HG03103 (cell line): Measurements from ENCODE around the gene NCR3LG1.

Experiments used
- ATAC-seq: cut with Tn5 transposase; IDR thresholded peaks from one replicate; pipeline ENCODE4 v1.9.1; 2021; ENCODE audit warnings: low read depth; ENCODE audit not compliant: unreplicated experiment

NCR3LG1 gene

GRCh38 chr11:17351510-17352176, at the start of gene NCR3LG1:
Gene NCR3LG1 (plus strand): TSS chr11:17351800. CDS start chr11:17351970, 170 bp downstream.
- no peak for ATAC-seq

- ATAC-seq = no peak
These were observed 38.0 kb upstream of the NCR3LG1 start for GRCh38 chr11:17313349-17314231.

GRCh38 chr11:17314232-17314547, 37.4 kb upstream of the NCR3LG1 start:
- ATAC-seq = no peak

- ATAC-seq = no peak
These were observed 36.6 kb upstream of the NCR3LG1 start for GRCh38 chr11:17314904-17315426.

- ATAC-seq = no peak
These were observed 22.6 kb upstream of the NCR3LG1 start for GRCh38 chr11:17328871-17329494.

- no peak for ATAC-seq
These were observed 19.9 kb upstream of the NCR3LG1 start for GRCh38 chr11:17331669-17332068.

- ATAC-seq = no peak
These were observed 17.6 kb upstream of the NCR3LG1 start for GRCh38 chr11:17333799-17334586.

GRCh38 chr11:17343257-17343656, 8.3 kb upstream of the NCR3LG1 start:
- ATAC-seq = no peak

- no peak for ATAC-seq
These were observed 7.7 kb upstream of the NCR3LG1 start for GRCh38 chr11:17343907-17344306.

- no peak for ATAC-seq
These were observed 3.9 kb upstream of the NCR3LG1 start for GRCh38 chr11:17347676-17348075.

- no peak for ATAC-seq
These were observed 987 bp upstream of the NCR3LG1 start for GRCh38 chr11:17350455-17351171.

- no peak for ATAC-seq
These were observed 459 bp upstream of the NCR3LG1 start for GRCh38 chr11:17351172-17351509.

GRCh38 chr11:17352950-17353820, 1.6 kb downstream of the NCR3LG1 start:
- ATAC-seq = no peak

- ATAC-seq = no peak
These were observed 2.4 kb downstream of the NCR3LG1 start for GRCh38 chr11:17353821-17354600.

GRCh38 chr11:17354601-17354991, 3.0 kb downstream of the NCR3LG1 start:
- no peak for ATAC-seq

- no peak for ATAC-seq
These were observed 14.9 kb downstream of the NCR3LG1 start for GRCh38 chr11:17366495-17366894.

- no peak for ATAC-seq
These were observed 17.0 kb downstream of the NCR3LG1 start for GRCh38 chr11:17368551-17368950.

GRCh38 chr11:17369094-17369493, 17.5 kb downstream of the NCR3LG1 start:
- ATAC-seq = no peak
